ENCODE results near the gene PPFIA1.

PPFIA1 gene

DNA sequence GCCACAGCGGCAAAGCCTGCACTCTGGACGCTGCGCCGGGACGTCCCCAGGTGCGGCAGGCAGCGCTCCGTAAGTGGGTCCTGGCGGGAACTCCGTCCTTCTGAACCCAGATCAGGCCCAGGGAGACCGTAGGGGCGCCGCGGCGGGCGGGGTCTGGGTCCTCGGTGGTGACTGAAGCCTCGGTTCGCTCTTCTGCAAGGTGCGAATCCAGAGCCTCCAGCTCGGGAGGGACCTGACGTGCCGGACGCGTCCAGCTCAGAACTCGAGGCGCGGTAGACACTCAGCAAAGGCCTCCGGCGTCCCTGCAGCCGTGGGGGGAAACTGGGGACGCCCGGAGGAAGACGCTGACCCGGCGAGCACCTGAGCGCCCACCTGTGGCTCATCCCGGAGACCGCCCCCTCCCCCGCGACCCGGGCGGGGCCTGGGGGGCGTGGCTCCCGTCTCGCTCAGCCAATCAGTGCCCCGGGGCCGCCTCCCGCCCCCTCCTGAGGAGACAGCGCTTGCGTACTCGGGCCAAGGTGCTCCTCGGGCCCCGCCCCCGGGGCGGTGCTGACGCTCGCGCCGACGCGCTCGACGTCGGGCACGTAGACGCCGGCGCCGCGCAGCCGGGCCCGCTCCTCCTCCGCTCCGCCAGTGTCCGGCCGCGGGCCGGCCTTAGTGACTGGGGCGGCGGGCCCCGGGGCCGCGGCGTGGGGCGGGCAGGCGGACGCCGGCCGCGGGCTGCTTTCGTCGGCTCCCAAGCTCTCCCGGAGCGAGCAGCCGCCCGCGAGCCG is at the start of gene PPFIA1:
Gene PPFIA1 (plus strand): TSS at position 587 of the 773 bp plus-strand sequence. CDS start 1,483 bp downstream, outside the sequence.
- peak; percentile 99 for DNase-seq

DNA sequence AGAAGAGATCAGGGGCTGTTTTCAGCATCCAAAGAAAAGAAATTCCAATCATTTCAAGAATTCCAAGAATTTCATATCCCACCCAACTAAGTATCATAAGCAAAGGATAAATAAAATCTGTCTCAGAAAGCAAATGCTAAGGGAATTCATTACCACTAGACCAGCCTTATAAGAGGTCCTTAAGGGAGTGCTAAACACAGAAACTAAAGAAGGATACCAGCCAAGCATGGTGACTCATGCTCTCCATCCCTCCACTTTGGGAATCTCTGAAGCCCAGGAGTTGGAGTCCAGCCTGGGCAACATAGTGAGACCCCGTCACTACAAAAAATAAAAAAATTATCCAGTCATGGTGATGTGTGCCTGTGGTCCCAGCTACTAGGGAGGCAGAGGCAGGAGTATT is 49.6 kb upstream of the PPFIA1 start:
- DNase-seq = no peak

GRCh38 chr11:70225681-70226177 is 44.8 kb upstream of the PPFIA1 start:
- peak; percentile 37 for DNase-seq

DNA sequence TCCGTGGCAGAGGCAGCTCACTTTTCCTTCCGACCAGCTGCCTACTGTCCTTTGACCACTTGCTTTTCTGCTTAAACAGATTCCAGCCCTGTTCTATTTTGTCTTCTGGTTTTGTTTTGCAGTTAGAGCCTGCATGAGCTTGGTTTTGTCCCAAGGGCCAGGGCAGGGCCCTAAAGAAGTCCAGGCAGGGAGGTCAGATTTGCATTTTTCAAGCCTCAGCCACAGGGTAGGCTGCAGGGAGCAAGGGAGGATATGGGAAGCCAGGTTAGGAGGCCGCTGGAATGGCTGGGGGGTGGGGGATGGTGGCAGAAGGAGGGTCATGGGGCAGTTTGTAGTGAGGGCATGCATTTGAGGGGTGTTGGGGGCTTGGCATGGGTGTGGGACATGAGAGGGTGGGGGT is 44.3 kb upstream of the PPFIA1 start:
- DNase-seq = no peak

GRCh38 chr11:70226967-70227366 is 43.5 kb upstream of the PPFIA1 start:
- DNase-seq = peak; percentile 41

GRCh38 chr11:70229737-70230136 is 40.8 kb upstream of the PPFIA1 start:
- DNase-seq = no peak

DNA sequence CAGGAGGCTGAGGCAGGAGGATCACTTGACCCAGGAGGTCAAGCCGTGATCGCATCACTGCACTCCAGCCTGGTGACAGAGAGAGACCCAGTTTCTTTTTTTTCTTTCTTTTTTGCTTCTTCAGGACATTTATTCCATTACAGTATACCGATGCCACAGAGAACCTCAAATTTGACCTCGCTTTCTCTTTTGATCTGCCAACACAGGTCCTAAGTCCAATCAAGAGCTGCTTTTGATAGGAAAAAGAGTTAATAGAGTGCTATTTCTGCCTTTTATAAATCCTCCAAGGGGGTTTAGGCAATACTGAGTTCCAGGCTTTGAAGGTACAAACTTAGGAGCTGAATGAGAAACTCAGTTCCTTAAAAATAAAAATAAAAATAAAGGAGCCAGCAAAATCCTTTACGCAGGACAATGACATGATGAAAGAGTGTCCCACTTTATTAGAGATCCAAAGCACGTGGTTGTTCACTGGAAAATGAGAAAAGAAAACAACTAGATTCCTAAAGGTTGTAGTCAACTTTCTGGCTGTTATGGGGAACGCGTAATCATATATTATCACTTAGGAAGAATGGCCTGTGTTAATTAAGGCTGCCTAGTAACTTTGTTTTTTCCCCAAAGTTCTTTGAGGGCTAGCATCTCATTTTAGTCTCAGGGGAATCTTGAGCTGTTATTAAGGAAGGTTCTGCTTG is 40.2 kb upstream of the PPFIA1 start:
- no peak for DNase-seq

DNA sequence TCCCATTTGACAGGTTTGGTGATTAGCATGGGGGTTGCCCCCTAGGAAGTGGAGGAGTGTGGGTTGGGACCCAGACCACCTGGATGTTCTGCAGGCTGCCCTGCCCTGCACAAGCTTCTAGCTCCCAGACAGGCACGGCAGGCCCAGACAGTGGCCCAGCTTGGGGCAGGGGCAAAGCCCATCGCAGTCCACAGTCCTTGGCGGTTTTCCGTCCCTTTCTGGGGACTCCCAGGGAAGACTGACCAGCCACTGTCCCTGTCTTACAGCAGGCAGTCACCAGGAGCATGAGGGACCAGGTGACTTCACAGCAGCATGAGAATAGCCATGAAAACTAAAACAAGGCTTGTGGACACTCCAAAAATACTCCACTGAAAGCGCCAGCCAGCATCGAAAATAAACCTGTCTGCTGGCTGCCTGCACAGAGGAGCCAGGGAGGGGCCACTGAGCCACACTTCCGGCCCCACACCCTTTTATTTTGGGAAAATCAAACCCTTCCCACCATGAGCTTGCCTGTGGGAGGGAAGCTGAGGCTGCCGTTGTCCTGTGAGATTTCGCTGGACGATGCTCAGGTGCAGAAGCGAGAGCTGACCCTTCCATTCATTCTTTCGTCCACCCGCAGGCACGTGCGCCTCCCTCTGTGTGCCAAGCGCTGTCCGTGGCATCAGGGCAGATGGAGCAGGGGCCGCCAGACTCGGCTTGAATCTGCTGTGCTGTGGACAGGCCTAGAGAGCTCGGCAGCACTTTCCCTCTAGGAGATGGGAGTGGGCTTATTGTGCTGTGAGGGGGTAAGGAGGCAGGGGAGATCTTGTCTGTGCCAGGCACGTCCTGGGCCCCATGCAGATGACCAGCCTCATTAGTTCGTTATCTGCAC is 39.4 kb upstream of the PPFIA1 start:
- no peak for DNase-seq

GRCh38 chr11:70233034-70233433 is 37.5 kb upstream of the PPFIA1 start:
- no peak for DNase-seq

DNA sequence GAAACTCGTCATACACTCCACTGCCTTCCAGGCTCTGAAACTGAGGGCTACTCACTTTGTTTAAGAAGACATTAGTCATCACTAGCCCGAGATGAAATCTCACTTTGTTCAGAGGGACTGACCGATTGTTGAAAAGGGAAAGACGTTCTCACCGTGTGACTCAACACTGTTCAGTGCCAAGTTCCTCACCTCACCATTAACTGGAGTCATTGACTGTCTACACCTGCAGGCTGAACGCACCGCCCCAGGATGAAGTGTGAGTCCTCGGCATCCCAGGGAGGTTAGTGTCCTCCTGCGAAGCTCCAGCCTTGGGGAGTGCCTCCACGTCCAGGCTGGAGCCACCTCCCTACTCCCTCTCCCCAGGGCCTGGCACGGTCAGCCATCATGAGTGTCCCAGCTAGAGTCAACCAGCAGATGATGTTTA is 37.0 kb upstream of the PPFIA1 start:
- no peak for DNase-seq

GRCh38 chr11:70233962-70234361 is 36.5 kb upstream of the PPFIA1 start:
- DNase-seq = no peak

- DNase-seq = no peak
Measured at GRCh38 chr11:70240337-70240736, 30.2 kb upstream of the PPFIA1 start.

DNA sequence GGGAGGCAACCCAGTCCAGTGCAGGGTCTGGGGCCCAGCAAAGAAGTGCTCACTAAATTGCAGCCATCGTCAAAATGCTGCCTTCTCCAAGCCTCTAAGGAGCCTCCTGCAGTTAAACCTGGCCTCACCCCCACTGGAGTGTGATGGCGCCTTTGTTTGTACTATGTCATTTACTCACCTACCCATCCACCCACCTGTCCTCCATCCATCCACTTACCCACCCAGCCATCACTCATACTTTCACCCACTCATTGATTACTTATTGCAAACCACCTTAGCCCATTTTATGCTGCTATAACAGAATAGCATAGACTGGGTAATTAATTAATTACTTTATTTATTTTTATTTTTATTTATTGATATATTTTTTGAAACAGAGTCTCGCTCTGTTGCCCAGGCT is 28.8 kb upstream of the PPFIA1 start:
- peak; percentile 25 for DNase-seq

GRCh38 chr11:70242885-70243284 is 27.6 kb upstream of the PPFIA1 start:
- DNase-seq = no peak

GRCh38 chr11:70243912-70244652 is 26.4 kb upstream of the PPFIA1 start:
- no peak for DNase-seq

DNA sequence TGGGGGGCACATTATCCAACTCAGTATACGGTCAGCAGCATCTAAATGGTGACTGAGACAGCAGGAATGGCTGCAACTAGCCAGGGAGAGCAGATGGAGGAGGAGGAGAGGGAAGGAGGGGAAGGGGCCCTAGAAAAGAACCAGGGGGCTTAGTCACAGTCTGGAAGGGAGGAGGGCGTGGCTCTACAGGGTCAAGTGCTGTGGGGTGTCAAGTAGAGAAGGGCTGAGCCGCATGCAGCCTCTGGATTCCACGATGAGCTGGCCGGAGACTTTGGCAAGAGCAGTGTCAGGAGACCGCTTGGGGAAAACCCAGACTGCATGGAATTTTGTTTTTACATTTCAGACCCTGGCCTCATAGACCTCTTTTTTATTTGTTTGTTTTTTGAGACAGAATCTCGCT is 25.8 kb upstream of the PPFIA1 start:
- no peak for DNase-seq

DNA sequence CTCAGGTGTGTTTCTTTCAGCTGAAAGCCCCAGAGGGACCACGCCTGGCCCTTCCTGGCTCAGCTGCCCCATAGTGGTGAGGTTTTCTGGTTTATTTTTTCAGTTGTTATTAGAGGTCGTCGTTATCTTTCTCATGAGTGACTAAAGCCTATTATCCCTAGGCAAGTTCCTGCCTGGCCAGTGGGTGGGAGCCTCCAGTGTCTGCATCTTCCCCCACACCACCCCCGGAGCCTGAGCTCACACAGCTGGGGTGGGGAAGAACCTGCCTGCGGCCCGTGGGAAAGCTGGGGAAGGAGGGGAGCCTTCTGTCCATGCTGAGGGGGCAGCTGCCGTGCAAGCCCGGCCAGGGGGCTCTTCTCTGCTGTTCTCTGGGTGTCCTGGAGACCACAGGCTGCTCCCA is 24.3 kb upstream of the PPFIA1 start:
- no peak for DNase-seq

- no peak for DNase-seq
Measured at GRCh38 chr11:70247042-70247709, 23.3 kb upstream of the PPFIA1 start.

DNA sequence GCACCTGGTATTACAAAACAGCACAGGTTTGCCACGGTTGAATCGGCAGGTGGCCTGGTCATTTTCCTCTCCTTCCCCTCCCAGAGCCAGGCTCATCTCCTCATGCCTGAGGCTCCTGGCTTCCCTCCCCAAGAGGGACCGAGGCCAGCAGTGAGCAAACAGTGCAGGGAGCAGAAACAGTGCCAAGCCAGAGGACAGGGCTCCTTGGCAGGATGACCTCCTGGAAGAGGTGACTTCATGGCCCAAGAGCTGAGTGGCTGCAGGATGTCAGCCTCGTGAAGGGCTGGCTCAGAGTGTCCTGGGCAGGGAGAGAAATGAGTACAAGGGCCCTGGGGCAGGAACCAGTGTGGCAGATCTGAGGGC is 22.8 kb upstream of the PPFIA1 start:
- peak; percentile 40 for DNase-seq

DNA sequence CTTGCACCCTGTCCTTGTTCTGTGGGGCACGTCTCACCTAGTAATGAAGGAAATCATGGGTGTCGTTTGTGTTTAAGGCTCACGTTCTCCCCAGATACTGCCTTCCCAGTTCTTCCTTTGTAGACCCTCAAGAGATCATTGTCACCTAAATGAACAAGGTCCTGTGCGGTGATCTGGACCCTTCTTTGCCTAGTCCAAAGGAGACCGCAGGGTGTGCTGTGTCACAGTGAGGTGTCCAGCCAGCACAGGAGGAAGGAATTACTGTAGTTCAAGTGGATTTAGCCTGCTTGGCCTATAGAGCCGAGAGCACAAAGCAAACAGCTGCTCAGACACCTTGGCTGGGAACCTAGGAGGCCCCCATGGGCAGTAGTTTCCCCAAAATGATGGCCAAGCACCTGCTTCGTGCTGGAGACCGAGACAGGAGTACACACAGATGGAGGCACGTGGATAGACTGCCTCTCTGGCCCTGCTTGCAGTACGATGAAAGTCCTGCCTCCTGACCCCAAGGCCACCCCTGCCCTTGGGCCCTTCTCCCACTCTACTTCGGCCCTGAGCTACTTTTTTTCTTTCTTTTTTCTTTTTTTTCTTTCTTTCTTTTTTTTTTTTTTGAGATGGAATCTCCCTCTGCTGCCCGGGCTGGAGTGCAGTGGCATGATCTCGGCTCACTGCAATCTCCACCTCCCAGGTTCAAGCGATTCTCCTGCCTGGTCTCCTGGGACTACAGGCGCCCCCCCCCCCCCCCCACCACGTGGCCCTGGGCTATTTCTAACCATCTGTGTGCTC is 19.4 kb upstream of the PPFIA1 start:
- DNase-seq = no peak

GRCh38 chr11:70251659-70252321 is 18.7 kb upstream of the PPFIA1 start:
- no peak for DNase-seq

All from NCI-H69 (cell line).